Measurements from ENCODE around the gene KCNN4.
"Not testable (repeated sequence)": the region's sequence is repeated elsewhere in the genome, so short reads cannot be mapped to it uniquely, and the experiment has no call there.

Gene KCNN4

GRCh38 chr19:43806848-43807247, 26.1 kb upstream of the KCNN4 start:
- DNase-seq (ENCODE audit: low spot score), result no peak
- Histone ChIP-seq H3K27ac (no peak overlapping the region), H3K4me3 (no peak overlapping the region)
- TF ChIP-seq CTCF (IDR thresholded peaks at IDR 0.05), result no peak

GRCh38 chr19:43806401-43806800, 25.6 kb upstream of the KCNN4 start:
- not testable (repeated sequence) for H3K4me3 ChIP-seq, H3K27ac ChIP-seq
- DNase-seq (ENCODE audit: low spot score), result peak; percentile 11

- no peak overlapping the region for H3K4me3 ChIP-seq
- no peak overlapping the region for H3K27ac ChIP-seq
- DNase-seq (ENCODE audit: low spot score), result peak; percentile 14
- no peak for TF ChIP-seq CTCF (IDR thresholded peaks at IDR 0.05)
These were observed 23.7 kb upstream of the KCNN4 start for GRCh38 chr19:43804432-43804831.

- H3K27ac ChIP-seq, result no peak within 1 kb of the TSS
- TF ChIP-seq CTCF (IDR thresholded peaks at IDR 0.05), result no peak
- peak; percentile 49 for DNase-seq (ENCODE audit: low spot score)
- H3K4me3 ChIP-seq, result no peak within 1 kb of the TSS
These were observed 21.6 kb upstream of the KCNN4 start, which contains the start of gene LYPD5 for GRCh38 chr19:43802216-43802951. LYPD5 (minus strand) TSS chr19:43802447; CDS start chr19:43802380, 67 bp downstream.

GRCh38 chr19:43799502-43800142, 18.8 kb upstream of the KCNN4 start:
- H3K27ac ChIP-seq, result no peak overlapping the region
- no peak overlapping the region for H3K4me3 ChIP-seq
- no peak for TF ChIP-seq CTCF (IDR thresholded peaks at IDR 0.05)
- DNase-seq (ENCODE audit: low spot score), result peak; percentile 46

GRCh38 chr19:43798546-43799409, 18.0 kb upstream of the KCNN4 start:
- DNase-seq (ENCODE audit: low spot score), result peak; percentile 62
- Histone ChIP-seq H3K27ac (no peak overlapping the region), H3K4me3 (peak overlapping the region; percentile 71)
- TF ChIP-seq CTCF (IDR thresholded peaks at IDR 0.05), result no peak

- peak; percentile 38 for DNase-seq (ENCODE audit: low spot score)
- peak overlapping the region; percentile 71 for H3K4me3 ChIP-seq
- no peak overlapping the region for H3K27ac ChIP-seq
- no peak for TF ChIP-seq CTCF (IDR thresholded peaks at IDR 0.05)
These were observed 17.3 kb upstream of the KCNN4 start for GRCh38 chr19:43798026-43798545.

All from coronary artery (tissue), 2 donors.